AG09309 (cell line): Measurements from ENCODE around the gene LAMP1.
"Not testable (repeated sequence)": the region's sequence is repeated elsewhere in the genome, so short reads cannot be mapped to it uniquely, and the experiment has no call there.

Experiments
- DNase-seq: peaks from one replicate; pipeline ENCODE4 v3.0.0-alpha.2; 2010; ENCODE audit warnings: low read depth
- H3K4me3 ChIP-seq: 2 replicates; pipeline ENCODE4 v1.5.1; 2011; ENCODE audit warnings: mild to moderate bottlenecking, low read depth, low read length, moderate library complexity; ENCODE audit not compliant: control insufficient read depth
- TF ChIP-seq, protein P1 (sequence below): IDR thresholded peaks from 2 replicates; pipeline ENCODE4 v1.5.1; 2011; ENCODE audit warnings: mild to moderate bottlenecking, low read depth, low read length, inconsistent platforms; ENCODE audit not compliant: insufficient read depth, control insufficient read depth; ENCODE audit errors: missing control alignments

The LAMP1 gene

DNA sequence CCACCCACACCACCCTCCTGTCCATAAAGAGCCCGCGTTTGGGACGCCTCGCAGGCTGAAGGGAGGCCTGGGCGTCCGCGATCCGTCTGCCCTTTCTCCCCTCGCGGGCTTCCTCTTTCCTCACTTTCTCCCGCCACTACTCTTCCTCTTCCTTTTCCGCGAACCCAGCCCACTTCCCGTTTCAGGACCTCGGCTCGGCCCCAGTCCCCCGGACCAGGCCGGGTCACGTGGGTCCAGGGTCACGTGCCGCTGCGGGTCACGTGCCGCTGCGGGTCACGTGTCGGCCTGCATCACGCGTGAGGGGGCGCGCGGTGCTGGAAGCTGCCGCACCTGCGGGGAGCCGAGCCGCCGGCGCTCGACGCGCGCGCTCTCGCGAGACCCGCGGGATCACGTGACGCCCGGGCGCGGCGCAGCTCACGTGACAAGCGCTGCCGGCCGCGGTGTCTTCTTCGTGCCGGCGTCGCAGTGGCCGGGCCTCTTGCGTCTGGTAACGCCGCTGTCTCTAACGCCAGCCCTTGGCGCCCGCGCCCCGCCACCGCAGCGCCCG is at the start of gene LAMP1:
TSS of gene LAMP1 (plus strand) at position 417 of the 547 bp plus-strand sequence. CDS start 196 bp downstream, outside the sequence.
- DNase-seq, result peak; percentile 86
- TF ChIP-seq, protein P1, sequence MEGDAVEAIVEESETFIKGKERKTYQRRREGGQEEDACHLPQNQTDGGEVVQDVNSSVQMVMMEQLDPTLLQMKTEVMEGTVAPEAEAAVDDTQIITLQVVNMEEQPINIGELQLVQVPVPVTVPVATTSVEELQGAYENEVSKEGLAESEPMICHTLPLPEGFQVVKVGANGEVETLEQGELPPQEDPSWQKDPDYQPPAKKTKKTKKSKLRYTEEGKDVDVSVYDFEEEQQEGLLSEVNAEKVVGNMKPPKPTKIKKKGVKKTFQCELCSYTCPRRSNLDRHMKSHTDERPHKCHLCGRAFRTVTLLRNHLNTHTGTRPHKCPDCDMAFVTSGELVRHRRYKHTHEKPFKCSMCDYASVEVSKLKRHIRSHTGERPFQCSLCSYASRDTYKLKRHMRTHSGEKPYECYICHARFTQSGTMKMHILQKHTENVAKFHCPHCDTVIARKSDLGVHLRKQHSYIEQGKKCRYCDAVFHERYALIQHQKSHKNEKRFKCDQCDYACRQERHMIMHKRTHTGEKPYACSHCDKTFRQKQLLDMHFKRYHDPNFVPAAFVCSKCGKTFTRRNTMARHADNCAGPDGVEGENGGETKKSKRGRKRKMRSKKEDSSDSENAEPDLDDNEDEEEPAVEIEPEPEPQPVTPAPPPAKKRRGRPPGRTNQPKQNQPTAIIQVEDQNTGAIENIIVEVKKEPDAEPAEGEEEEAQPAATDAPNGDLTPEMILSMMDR, result no peak
- peak within 1 kb of the TSS; percentile 94 for H3K4me3 ChIP-seq

- TF ChIP-seq, protein P1, result no peak
- DNase-seq, result no peak
- H3K4me3 ChIP-seq, result no peak overlapping the region
Observed at GRCh38 chr13:113252516-113253095, 44.4 kb upstream of the LAMP1 start.

DNA sequence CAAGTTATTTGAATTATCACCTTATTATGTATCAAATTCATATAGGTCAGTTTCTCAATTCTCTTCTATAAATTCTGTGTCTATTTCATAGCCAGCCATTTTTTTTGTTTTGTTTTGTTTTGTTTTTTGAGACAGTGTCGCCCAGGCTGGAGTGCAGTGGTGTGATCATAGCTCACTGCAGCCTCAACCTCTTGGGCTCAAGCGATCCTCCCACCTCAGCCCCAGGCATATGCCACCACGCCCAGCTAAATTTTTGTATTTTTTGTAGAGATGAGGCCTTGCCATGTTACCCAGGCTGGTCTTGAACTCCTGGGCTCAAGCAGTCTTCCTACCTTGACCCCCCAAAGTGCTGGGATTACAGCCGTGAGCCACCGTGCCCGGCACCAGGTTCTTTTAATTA is 39.1 kb upstream of the LAMP1 start:
- DNase-seq, H3K4me3 ChIP-seq: not testable (repeated sequence)

GRCh38 chr13:113258321-113259054 is 38.6 kb upstream of the LAMP1 start:
- no peak overlapping the region for H3K4me3 ChIP-seq
- DNase-seq, result no peak
- TF ChIP-seq, protein P1, result no peak

DNA sequence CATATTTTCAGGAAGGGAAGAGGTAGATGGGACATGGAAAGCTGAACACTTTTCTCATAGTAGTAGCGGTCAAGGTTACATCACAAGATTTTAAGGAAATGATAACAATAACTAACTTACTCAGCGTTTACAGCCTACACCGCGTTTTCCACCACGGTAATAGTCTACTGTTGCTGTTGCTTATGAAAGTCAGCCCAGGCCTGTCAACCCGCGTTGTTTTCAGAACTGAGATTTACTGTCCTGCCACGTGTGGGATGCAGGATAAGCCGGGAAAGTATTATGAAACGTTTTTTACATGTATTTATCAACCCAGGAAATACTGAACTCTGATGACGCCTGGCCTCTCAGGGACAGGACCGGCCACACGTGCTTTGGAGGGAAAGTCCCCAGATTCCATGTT is 36.0 kb upstream of the LAMP1 start:
- no peak overlapping the region for H3K4me3 ChIP-seq
- TF ChIP-seq, protein P1, result no peak
- DNase-seq, result no peak

DNA sequence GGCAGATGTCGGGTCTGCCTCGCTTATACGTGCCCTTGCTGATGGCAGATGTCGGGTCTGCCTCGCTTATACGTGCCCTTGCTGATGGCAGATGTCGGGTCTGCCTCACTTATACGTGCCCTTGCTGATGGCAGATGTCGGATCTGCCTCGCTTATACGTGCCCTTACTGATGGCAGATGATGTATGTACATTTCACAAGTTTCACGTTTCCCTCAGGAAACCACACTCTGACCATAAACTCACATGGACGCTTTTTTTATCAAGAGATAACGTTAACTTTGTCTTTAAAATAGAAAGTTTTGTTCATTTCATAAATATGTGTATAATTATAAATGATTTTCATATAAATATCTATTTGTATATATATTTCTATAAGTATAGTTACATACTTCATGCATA is 34.0 kb upstream of the LAMP1 start:
- DNase-seq, H3K4me3 ChIP-seq: not testable (repeated sequence)

- H3K4me3 ChIP-seq, result no peak overlapping the region
- DNase-seq, result no peak
- TF ChIP-seq, protein P1, result no peak
Observed at GRCh38 chr13:113267642-113268405, 29.2 kb upstream of the LAMP1 start.
